Cerebellar cortex (tissue), 1 donor: ENCODE measurements around the gene NOA1.
"Not testable (repeated sequence)": the region's sequence is repeated elsewhere in the genome, so short reads cannot be mapped to it uniquely, and the experiment has no call there.

Source experiments
- DNase-seq: peaks from one replicate; pipeline ENCODE4 v3.0.0-alpha.2; 2015; ENCODE audit warnings: low spot score

The NOA1 gene

GRCh38 chr4:56958111-56958517 is 19.3 kb downstream of the NOA1 start:
- no peak for DNase-seq

GRCh38 chr4:56953680-56954520 is 23.5 kb downstream of the NOA1 start:
- no peak for DNase-seq

DNA sequence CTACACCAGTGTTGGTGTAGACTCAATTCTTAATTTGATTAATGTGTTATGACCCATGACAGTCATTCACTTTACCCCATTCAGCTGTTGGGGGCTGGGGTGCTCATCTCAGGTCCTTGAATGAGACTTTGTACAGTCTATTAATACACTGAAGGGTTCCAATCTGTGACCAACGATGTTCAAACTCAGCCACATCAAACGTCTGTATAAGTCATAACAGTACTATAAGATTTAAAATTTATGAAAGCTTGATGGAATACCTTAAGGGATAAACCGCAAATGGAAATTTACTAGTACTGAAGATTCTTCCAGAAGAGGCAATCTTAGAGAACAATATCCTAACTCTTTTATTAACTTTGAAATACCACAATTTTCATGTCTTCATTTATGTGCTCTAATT is 36.0 kb downstream of the NOA1 start:
- no peak for DNase-seq

DNA sequence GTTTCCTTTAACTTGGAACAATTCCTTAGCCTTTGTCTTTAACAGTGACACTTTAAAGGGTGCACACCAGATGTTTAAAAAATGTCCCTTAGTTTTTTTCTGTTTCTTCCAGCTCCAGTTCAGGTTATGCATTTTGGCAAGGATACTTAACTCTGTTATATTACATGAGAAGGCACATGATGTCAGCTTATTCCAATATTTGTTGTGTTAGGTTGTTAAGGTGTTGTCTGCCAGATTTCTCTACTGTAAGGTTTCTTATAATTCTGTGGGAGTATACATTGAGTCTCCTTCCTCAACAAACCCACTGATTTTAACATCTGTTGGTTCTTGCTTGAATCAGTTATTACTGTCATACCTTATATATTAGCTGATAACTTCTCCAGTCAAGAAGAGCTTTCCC is 36.4 kb downstream of the NOA1 start:
- no peak for DNase-seq

DNA sequence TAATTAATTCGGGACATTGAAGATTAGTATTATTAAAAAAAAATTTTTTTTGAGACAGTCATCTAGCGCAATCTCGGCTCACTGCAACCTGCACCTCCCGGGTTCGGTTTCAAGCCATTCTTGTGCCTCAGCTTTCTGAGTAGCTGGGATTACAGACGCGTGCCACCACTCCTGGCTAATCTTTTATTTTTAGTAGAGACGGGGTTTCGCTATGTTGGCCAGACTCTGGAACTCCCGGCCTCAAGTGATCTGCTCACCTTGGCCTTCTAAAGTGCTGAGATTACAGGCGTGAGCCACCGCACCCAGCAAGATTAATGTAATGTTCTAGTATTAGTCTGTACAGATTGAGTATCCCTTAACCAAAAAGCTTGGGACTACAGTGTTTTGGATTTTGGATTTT is 37.0 kb downstream of the NOA1 start:
- no peak for DNase-seq

- not testable (repeated sequence) for DNase-seq
These were observed 37.6 kb downstream of the NOA1 start for GRCh38 chr4:56939826-56940225.

DNA sequence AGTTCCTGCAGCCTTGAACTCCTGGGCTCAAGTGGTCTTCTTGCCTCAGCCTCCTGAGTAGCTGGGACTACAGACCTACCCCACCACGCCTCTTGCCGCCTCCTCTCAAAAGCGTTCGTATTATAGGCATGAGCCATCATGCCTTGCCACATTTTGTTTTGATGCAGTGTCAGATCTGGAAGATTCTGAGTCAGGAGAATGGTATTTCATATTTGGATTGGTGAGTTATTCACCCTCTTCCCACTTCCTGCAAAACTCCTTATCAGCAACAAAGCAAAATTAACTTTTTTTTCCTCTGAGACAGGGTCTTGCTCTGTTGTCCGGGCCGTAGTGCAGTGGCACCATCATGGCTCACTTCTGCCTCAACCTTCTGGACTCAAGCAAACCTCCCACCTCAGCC is 40.1 kb downstream of the NOA1 start:
- DNase-seq = no peak

- DNase-seq = no peak
These were observed 45.5 kb downstream of the NOA1 start for GRCh38 chr4:56931924-56932323.

- DNase-seq = no peak
These were observed 46.8 kb downstream of the NOA1 start for GRCh38 chr4:56930638-56931037.

DNA sequence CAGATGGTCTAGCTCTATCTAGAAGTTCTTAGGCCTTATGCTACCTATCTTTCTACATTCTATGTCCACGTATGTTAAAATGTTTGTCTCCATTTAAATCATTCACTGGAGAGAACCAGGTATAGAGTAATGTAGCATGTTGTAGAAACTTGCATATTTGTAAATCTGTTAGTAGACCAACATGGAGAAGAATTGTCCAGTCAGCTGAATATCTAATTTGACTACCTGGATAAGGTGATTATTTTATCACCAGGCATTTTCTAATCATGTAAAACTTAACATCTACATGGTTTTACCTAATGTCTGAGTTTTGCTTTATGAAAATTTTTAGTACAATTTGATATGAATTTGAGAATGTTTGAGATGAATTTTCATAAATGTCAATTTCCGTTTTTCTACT is 50.2 kb downstream of the NOA1 start:
- DNase-seq = no peak

GRCh38 chr4:56914977-56915376 is 62.4 kb downstream of the NOA1 start:
- not testable (repeated sequence) for DNase-seq

DNA sequence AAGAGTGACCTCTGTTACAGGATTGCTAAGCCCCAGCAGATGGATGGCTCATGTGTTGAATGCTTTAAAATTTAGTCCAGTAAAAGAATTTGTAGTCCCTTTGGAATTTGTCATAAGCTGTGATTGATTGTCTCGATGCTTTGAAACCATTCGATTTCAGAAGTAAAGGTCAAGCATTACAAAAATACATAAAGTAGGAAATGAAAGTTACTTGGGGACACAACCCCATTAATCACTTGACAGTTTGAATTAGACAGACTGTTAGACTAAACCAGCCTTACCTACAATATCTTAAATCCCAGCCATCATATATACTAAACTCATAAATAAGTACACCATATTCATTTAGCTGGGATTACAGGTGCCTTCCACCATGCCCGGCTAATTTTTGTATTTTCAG is 63.1 kb downstream of the NOA1 start:
- no peak for DNase-seq
